Thyroid gland (tissue), 4 donors: ENCODE measurements around the gene POR. TPM values are rescaled to one million over a fixed set of nuclear protein-coding genes. Genes with fewer than 3 reads are reported as not detected.
A peak's percentile ranks its signal among the peaks of the same experiment; 100 is the strongest.

ENCODE experiments used
- DNase-seq, 2 donors: peaks; one replicate each; pipeline ENCODE4 v3.0.0-alpha.2; 2019
- H3K27ac ChIP-seq, 3 donors: fragments of 200-600 bp; sonication (generic); 1 replicate in 2 of 3; 2 replicates in 1 of 3; pipeline ENCODE4 v1.5.1; 2016 to 2019; ENCODE audit warnings: mild to moderate bottlenecking in 1 of 3, moderate library complexity in 1 of 3
- H3K27me3 ChIP-seq: fragments of 200-600 bp; sonication (generic); one replicate; pipeline ENCODE4 v1.5.1; 2019
- H3K36me3 ChIP-seq, 2 donors: fragments of 200-600 bp; sonication (generic); one replicate each; pipeline ENCODE4 v1.5.1; 2016 to 2019
- H3K4me1 ChIP-seq, 2 donors: fragments of 200-600 bp; sonication (generic); one replicate each; pipeline ENCODE4 v1.5.1; 2017 to 2019
- H3K4me3 ChIP-seq, 3 donors: fragments of 200-600 bp; sonication (generic); replicated peaks in 1 of 3; 1 replicate in 2 of 3; 2 replicates in 1 of 3; pipeline ENCODE4 v1.5.1; 2016; ENCODE audit warnings: mild to moderate bottlenecking in 1 of 3
- H3K9me3 ChIP-seq: fragments of 200-600 bp; sonication (generic); one replicate; pipeline ENCODE4 v1.5.1; 2017
- CTCF ChIP-seq, 6 experiments: fragments of 200-600 bp in 3 of 6; fragments of 450-650 bp in 3 of 6; sonication (generic) in 3 of 6; IDR thresholded peaks; one replicate each; pipeline ENCODE4 v1.5.1; 2016 to 2019; ENCODE audit warnings: antibody characterized with exemption in 6 of 6, mild to moderate bottlenecking in 2 of 6, inconsistent platforms in 1 of 6, moderate library complexity in 1 of 6
- POLR2A ChIP-seq, 2 donors: fragments of 450-650 bp; IDR thresholded peaks; one replicate each; pipeline ENCODE4 v1.6.1; 2017; ENCODE audit warnings: antibody characterized with exemption in 2 of 2, mild to moderate bottlenecking in 2 of 2, moderate library complexity in 1 of 2
- WGBS, 2 donors: methylation state at CpG; one replicate each; pipeline ENCODE4 v1.1.5; 2017; 5-methylcytosine and 5-hydroxymethylcytosine counted together
- intact Hi-C: fragments of 100-400 bp; cut with DNase I; formaldehyde crosslinking; loops from one replicate; pipeline ENCODE4 v1.15.1; 2023
- total RNA-seq, 4 donors: library from RNA; depleted of rRNA; stranded (reverse); fragments of >200 nt; gene quantifications; one replicate each; pipeline ENCODE4 v1.2.3, GENCODE V29; 2016

POR gene
- 100 to 1,000 TPM; 141 to 341 (median 285) TPM for total RNA-seq

GRCh38 chr7:75914655-75915415, at the start of gene POR:
Gene POR (plus strand): TSS chr7:75915155. CDS start chr7:75954002, 38,847 bp downstream.
- Histone ChIP-seq H3K36me3 (no peaks in the 10 kb centered on the region), H3K9me3 (no peaks in the 10 kb centered on the region), H3K4me1 (peaks cover 32 to 45% of the 10 kb centered on the region in 2 donors), H3K27me3 (no peaks in the 10 kb centered on the region), H3K27ac (peak within 1 kb of the TSS; percentile 86 to 98 (median 94)), H3K4me3 (peak within 1 kb of the TSS; percentile 69 to 100 (median 86))
- WGBS, 2 donors = 0 to 3% methylated on average over 7 to 10 of the region's 82 CpGs
- TF ChIP-seq POLR2A (IDR thresholded peaks at IDR 0.05) (peak; percentile 99 to 100), CTCF (IDR thresholded peaks at IDR 0.05) (peak in 1 of 6 experiments; percentile 25)
- peak; percentile 93 to 95 for DNase-seq
- intact Hi-C loops = loop anchor here (5.0 kb wide), 1 partner anchor 77 kb away; the partner anchor contains the start of gene TMEM120A

GRCh38 chr7:75866114-75866488, 48.9 kb upstream of the POR start:
- H3K4me3 ChIP-seq = no peak overlapping the region
- H3K4me1 ChIP-seq = peaks cover 0 to 3% of the 10 kb centered on the region in 2 donors
- H3K36me3 ChIP-seq = no peaks in the 10 kb centered on the region
- TF ChIP-seq CTCF (IDR thresholded peaks at IDR 0.05) (no peak), POLR2A (IDR thresholded peaks at IDR 0.05) (no peak)
- no peaks in the 10 kb centered on the region for H3K27me3 ChIP-seq
- H3K9me3 ChIP-seq = no peaks in the 10 kb centered on the region
- WGBS, 2 donors = 51 to 61% methylated on average over 5 of the region's 5 CpGs
- intact Hi-C loops = loop anchor here (2.0 to 10.0 kb wide), 2 partner anchors 155 to 259 kb away; no protein-coding TSS in a partner anchor
- DNase-seq = no peak
- H3K27ac ChIP-seq = no peak overlapping the region

GRCh38 chr7:75866489-75867389, 48.2 kb upstream of the POR start:
- Histone ChIP-seq H3K4me3 (no peak overlapping the region), H3K27me3 (no peaks in the 10 kb centered on the region), H3K9me3 (no peaks in the 10 kb centered on the region), H3K27ac (no peak overlapping the region), H3K4me1 (peaks cover 0 to 3% of the 10 kb centered on the region in 2 donors), H3K36me3 (no peaks in the 10 kb centered on the region)
- DNase-seq = peak; percentile 58 to 59
- intact Hi-C loops = loop anchor here (2.0 to 10.0 kb wide), 2 partner anchors 154 to 258 kb away; no protein-coding TSS in a partner anchor
- no peak for TF ChIP-seq POLR2A (IDR thresholded peaks at IDR 0.05)
- peak; percentile 69 to 97 (median 94) for TF ChIP-seq CTCF (IDR thresholded peaks at IDR 0.05)
- 42% methylated on average over 18 of the region's 19 CpGs for WGBS, 2 donors

- H3K4me1 ChIP-seq = peaks cover 0 to 3% of the 10 kb centered on the region in 2 donors
- H3K27ac ChIP-seq = no peak overlapping the region
- 81 to 89% methylated on average over 4 of the region's 4 CpGs for WGBS, 2 donors
- intact Hi-C loops = loop anchor here (2.0 to 10.0 kb wide), 2 partner anchors 153 to 257 kb away; no protein-coding TSS in a partner anchor
- DNase-seq = no peak
- no peaks in the 10 kb centered on the region for H3K27me3 ChIP-seq
- H3K36me3 ChIP-seq = no peaks in the 10 kb centered on the region
- no peak overlapping the region for H3K4me3 ChIP-seq
- no peak for TF ChIP-seq CTCF (IDR thresholded peaks at IDR 0.05)
- no peak for TF ChIP-seq POLR2A (IDR thresholded peaks at IDR 0.05)
- no peaks in the 10 kb centered on the region for H3K9me3 ChIP-seq
Measured at GRCh38 chr7:75867390-75867717, 47.6 kb upstream of the POR start.
